ENCODE measurements around the gene PEA15. TPM values are rescaled to one million over a fixed set of nuclear protein-coding genes. Genes with fewer than 3 reads are reported as not detected.

Gene PEA15
- total and polyA plus RNA-seq, 2 donors, result 51.9 to 328 TPM

DNA sequence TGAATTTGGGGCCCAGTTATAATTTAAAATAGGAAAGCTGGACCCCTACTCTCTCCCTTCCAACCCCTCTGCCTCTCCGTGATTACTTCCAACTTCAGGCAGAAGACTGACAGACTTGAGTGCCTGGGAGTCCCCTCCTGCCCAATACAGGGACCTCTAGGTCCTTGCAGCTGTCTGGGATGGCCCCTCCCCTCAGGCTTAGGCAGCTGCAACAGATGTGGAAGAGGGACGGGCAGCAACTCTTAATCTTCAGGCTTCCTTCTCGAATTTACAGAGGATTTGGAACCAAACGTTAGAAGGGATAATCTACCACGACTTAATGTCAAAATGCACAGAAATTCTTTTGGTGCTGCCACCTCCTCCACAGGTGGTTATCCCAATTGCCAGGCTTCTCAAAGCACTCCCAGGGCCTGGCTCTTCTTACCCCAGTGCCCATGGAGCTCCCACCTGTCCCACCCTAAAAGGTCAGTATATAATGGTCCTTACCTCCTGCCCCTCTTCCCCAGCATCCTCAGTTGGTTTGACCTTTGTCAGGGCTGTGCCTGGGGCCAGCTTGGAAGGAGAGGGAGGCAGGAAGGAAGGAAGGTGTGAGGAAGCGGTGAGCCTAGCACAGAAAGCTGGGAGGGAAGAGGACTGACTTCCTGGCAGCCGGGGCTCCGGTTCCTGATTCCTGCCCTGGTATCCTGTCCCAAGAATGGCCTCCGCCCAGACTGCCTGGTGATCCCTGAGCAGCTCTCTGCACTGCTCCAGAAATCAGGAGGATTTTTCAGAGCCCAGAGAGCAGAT, 2.8 kb downstream of the PEA15 start:
- 49% methylated on average over 9 of the region's 9 CpGs for WGBS
- Histone ChIP-seq H3K27ac (ENCODE audit: low read depth) (no peak overlapping the region), H3K4me3 (ENCODE audit: low read depth, low read length) (no peak overlapping the region), H3K4me1 (ENCODE audit: insufficient read depth) (no peaks in the 10 kb centered on the region), H3K36me3 (ENCODE audit: insufficient read depth) (peaks cover 4% of the 10 kb centered on the region)
- DNase-seq (ENCODE audit: extremely low spot score), result no peak

DNA sequence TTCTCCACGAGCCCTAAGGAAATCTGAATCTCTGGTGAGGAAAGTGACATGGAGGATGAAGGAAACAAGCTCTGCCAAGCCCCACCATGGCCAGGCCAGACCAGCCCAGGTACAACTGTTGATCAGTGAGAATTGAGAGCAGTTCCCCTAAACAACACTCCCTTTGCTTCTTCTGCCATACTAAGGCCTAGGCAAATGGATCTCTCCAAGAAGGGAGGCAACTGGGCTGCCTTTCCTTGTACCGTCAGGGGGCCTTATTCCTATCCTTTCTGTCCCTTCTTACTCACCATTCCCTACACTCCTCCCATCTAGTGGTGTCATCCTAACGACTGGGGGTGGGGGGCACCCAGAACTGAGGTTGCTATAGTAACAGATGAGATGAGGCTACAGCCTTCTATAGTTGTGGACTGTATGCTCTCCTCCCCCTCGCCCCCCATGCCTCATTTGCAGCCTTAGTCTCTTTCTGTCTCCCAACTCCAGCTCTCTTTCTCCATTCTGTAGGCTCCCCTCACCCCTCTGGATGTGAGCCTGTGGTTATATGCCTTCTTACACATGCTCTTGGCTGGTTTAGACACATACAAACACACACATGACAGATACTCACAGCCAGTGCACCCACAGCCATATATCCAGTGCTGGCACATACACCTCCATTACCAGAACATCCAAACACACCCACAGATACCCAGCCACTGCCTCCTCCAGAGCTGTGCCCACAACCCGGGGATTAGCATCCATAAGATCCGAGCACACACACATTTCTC, 3.6 kb downstream of the PEA15 start:
- H3K36me3 ChIP-seq (ENCODE audit: insufficient read depth), result peaks cover 5% of the 10 kb centered on the region
- no peak overlapping the region for H3K27ac ChIP-seq (ENCODE audit: low read depth)

DNA sequence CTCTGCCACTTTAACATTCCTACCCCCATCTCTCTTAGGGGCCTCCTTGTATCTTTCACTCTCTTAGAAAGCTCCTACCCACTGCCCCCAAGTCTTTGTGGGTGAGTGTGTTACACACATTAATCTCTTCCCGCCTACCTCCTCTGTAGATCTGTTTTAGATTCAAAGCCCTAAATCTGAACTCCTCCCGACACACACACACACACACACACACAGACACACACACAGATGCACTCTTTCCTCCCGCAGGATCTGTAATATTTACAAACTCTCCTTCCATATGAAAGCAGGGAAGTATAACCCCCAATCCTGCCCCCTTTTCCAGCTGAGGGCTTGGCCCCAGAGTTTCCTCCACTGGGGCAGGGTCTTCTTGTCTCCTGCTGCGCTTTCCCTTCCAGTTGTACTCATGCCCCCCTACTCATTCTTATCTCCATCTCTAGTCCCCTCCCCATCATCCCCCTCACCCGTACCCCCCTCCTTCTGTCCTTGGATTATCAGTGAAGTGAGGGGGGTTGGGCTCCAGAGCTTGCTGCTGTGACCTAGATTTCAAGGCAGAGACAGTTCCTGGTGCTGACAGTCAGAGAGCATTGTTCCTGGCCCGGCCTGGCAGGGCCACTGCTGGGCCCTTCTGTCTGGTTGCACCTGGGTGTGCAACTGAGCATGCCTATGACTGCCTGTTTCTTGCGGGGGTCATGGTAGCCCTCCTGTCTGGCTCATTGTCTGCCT, 4.3 kb downstream of the PEA15 start:
- Histone ChIP-seq H3K27ac (ENCODE audit: low read depth) (no peak overlapping the region), H3K36me3 (ENCODE audit: insufficient read depth) (peaks cover 8% of the 10 kb centered on the region), H3K4me3 (ENCODE audit: low read depth, low read length) (no peak overlapping the region), H3K4me1 (ENCODE audit: insufficient read depth) (no peaks in the 10 kb centered on the region)
- 27% methylated on average over 7 of the region's 7 CpGs for WGBS
- no peak for DNase-seq (ENCODE audit: extremely low spot score)

More for the DNA sequence above, 3.6 kb downstream of the PEA15 start:
- WGBS, result 54% methylated on average over 6 of the region's 6 CpGs
- Histone ChIP-seq H3K4me3 (ENCODE audit: low read depth, low read length) (no peak overlapping the region), H3K4me1 (ENCODE audit: insufficient read depth) (no peaks in the 10 kb centered on the region)
- DNase-seq (ENCODE audit: extremely low spot score), result no peak

DNA sequence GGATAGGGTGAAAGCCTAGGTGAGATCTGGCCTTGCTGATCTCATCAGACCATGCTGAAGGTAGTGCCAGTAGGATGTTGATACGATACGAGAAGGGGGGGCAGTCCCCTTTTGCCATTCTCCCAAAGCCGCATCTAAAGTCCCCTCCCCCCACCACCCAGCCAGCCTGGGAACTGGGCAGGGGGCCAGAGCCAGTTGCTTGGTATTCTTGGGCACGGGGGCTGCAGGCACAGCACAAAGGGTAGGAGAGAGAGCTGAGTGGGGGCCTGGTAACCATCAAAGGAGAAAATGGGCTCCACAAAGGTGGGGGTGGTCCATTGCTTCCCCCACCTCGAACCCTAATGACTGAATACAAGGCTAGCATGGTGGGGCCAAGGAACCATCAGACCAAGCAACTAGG, 5.4 kb downstream of the PEA15 start:
- H3K4me1 ChIP-seq (ENCODE audit: insufficient read depth), result no peaks in the 10 kb centered on the region
- H3K4me3 ChIP-seq (ENCODE audit: low read depth, low read length), result no peak overlapping the region
- peaks cover 8% of the 10 kb centered on the region for H3K36me3 ChIP-seq (ENCODE audit: insufficient read depth)
- no peak overlapping the region for H3K27ac ChIP-seq (ENCODE audit: low read depth)
- no peak for DNase-seq (ENCODE audit: extremely low spot score)
- 40% methylated on average over 5 of the region's 5 CpGs for WGBS

DNA sequence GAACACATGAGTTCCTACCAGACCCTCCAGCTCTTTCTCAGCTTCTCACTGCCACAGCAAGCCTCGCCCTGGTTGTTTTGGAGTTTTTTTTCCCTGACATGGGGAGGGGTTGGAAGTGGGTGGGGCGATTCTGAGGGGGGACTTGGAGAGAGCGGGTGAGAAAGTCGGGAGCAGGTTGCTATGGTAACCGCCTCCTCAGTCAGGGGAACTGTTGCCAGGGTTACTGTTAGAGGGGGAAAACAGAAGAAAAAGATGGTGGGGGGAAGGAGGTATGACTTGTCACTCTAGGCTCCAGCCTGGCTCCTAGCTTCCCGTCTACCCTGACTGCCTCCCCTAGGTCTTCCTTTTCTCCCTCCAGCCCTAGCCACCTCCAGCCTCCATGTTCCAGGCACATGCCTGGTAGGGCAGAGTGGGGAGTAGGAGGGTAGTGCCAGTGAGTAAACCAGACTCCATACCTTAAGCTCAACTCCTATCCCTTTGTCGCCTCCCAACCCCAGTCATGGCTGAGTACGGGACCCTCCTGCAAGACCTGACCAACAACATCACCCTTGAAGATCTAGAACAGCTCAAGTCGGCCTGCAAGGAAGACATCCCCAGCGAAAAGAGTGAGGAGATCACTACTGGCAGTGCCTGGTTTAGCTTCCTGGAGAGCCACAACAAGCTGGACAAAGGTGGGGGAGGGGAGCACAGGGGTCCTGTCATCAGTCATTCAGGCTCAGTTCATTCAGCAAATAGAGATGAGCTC, 6.0 kb downstream of the PEA15 start:
- H3K36me3 ChIP-seq (ENCODE audit: insufficient read depth), result peaks cover 11% of the 10 kb centered on the region
- WGBS, result 75% methylated on average over 10 of the region's 10 CpGs
- no peak overlapping the region for H3K4me3 ChIP-seq (ENCODE audit: low read depth, low read length)
- no peak overlapping the region for H3K27ac ChIP-seq (ENCODE audit: low read depth)
- DNase-seq (ENCODE audit: extremely low spot score), result no peak
- no peaks in the 10 kb centered on the region for H3K4me1 ChIP-seq (ENCODE audit: insufficient read depth)

DNA sequence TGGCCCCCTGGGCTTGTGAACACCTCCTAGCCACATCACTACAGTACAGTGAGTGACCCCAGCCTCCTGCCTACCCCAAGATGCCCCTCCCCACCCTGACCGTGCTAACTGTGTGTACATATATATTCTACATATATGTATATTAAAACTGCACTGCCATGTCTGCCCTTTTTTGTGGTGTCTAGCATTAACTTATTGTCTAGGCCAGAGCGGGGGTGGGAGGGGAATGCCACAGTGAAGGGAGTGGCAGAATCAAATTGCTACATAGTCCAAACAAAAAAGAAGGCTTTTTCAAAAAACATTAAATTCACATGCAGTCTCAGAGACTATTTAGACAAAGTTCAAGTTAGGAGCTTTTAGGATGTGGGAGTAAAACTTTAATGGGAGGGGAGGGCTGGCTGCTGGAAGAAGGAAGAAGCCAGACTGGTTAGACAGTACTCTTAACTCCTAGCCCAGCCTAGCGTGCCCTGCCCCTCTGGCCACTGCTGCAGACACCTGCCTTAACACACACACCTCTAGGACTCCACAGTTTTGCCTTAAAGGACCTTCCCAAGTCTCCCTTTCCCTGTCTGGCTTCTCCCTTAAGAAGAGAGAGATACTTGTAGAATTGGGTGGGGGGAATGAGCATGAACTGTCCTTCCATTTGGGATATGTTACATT, 9.4 kb downstream of the PEA15 start:
- H3K27ac ChIP-seq (ENCODE audit: low read depth), result no peak overlapping the region
- 77% methylated on average over 3 of the region's 3 CpGs for WGBS
- no peak for DNase-seq (ENCODE audit: extremely low spot score)
- H3K36me3 ChIP-seq (ENCODE audit: insufficient read depth), result peaks cover 11% of the 10 kb centered on the region
- no peaks in the 10 kb centered on the region for H3K4me1 ChIP-seq (ENCODE audit: insufficient read depth)
- H3K4me3 ChIP-seq (ENCODE audit: low read depth, low read length), result no peak overlapping the region

DNA sequence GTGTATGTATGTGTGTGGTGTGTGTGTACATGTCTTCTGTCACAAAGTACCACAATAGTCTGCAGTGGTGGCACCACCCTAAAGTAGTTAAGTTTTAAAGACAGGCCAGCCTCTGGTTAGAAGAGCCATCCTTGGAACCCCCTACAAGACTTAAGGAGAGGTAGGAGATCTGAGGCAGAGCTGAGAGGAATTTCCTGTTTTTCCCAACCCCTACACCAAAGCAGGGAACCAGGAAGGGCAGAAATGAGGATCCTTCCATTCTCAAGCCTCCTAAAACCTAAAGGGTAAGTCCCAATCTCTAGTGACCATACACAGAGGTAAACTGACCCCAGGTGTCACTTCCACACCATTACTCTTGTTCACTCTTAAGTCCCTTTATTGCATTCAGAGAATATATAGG, 11.1 kb downstream of the PEA15 start:
- Histone ChIP-seq H3K27ac (ENCODE audit: low read depth) (no peak overlapping the region), H3K36me3 (ENCODE audit: insufficient read depth) (peaks cover 11% of the 10 kb centered on the region), H3K4me3 (ENCODE audit: low read depth, low read length) (no peak overlapping the region), H3K4me1 (ENCODE audit: insufficient read depth) (no peaks in the 10 kb centered on the region)
- no peak for DNase-seq (ENCODE audit: extremely low spot score)

DNA sequence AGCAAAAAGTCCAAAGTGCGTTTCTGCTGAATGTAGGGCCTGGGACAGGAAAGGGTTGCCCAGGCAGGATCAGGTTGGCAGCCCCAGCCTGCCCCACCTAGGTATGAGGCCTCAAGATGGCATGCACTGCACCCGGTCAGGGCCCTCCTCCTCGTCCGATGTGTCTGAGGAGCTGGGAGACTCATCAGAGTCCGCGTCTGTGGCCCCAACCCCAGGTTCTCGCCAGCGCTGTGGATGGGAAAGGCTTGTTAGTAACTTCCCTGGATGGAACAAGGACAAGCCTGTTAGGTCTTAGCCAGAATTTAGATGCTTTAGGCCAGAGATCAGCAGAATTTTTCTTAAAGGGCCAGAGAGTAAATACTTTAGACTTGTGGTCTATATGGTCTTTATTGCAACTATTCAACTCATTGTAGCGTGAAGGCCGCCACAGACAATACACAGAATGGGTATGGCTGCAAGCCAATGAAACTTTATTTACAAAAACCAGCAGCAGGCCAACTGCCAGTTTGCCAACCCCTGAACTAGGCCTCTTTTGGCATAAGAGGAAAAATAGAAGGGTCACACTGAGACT, 12.4 kb downstream of the PEA15 start:
- Histone ChIP-seq H3K4me1 (ENCODE audit: insufficient read depth) (no peaks in the 10 kb centered on the region), H3K36me3 (ENCODE audit: insufficient read depth) (peaks cover 11% of the 10 kb centered on the region), H3K27ac (ENCODE audit: low read depth) (no peak overlapping the region), H3K4me3 (ENCODE audit: low read depth, low read length) (no peak overlapping the region)
- no peak for DNase-seq (ENCODE audit: extremely low spot score)
- WGBS, result 33% methylated on average over 10 of the region's 10 CpGs

DNA sequence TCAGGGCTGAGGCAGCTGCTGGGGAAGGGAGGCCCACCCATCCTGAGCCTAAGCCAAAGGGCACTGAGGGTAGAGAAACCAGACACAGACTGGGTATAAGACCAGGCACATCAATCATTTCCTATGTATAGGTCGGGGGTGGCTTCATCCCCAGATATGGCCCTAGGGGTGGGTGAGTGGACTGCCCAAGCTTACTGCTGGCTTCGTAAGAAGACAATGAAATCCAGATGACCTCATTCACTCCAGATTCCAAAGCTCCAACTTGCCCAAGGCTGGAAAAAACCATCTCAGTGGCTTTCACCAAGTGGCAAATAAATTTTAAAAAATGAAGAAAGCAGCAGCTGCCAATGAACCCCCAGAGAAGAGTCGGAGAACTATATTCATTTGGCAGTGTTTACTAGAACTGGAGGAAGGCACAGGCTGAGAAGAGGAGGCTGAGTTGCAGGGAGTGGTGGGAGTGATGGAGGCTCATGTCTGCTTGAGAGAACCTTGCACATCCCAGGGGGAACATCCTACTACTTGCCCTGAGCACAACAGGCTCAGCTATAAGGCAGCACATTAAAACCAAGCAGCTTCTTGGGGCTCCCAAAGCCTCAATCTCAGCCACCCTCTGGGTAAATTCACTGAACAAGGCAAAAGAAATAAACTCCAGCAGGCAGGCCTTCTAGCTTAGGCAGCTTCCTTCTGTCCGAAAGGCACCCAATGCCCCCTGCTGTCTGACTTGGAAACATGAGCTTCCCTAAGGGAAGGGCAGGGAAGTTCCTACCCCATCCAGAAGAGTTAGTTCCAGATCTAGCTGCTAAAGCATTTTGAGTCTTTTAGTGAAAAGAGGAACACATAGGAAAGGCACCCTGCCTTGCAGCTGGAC, 14.1 kb downstream of the PEA15 start:
- no peak for DNase-seq (ENCODE audit: extremely low spot score)
- H3K36me3 ChIP-seq (ENCODE audit: insufficient read depth), result peaks cover 9% of the 10 kb centered on the region
- H3K4me1 ChIP-seq (ENCODE audit: insufficient read depth), result no peaks in the 10 kb centered on the region
- WGBS, result 37% methylated on average over 4 of the region's 4 CpGs
- no peak overlapping the region for H3K27ac ChIP-seq (ENCODE audit: low read depth)
- no peak overlapping the region for H3K4me3 ChIP-seq (ENCODE audit: low read depth, low read length)

DNA sequence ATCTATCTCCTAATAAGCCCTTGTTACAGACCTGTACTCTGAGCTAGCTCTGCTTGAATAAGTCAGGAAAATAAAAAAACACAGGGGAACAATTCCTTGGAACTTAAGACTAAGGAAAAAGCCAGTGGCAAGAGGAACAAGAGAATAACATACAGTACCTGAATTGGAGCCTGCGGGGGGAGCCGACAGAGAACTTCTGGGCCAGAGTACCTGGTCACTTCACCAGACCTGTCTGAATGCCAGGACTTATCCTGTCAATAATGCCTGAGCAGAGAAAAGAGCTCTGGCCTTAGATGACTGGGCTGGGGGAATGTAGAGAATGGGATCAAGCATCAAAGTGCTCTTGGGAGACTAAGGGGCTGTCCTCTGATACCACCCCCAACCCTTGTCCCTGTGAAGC, 15.1 kb downstream of the PEA15 start:
- WGBS, result 81% methylated on average over 2 of the region's 2 CpGs
- no peak for DNase-seq (ENCODE audit: extremely low spot score)
- Histone ChIP-seq H3K27ac (ENCODE audit: low read depth) (no peak overlapping the region), H3K4me3 (ENCODE audit: low read depth, low read length) (no peak overlapping the region), H3K36me3 (ENCODE audit: insufficient read depth) (peaks cover 13% of the 10 kb centered on the region), H3K4me1 (ENCODE audit: insufficient read depth) (no peaks in the 10 kb centered on the region)

DNA sequence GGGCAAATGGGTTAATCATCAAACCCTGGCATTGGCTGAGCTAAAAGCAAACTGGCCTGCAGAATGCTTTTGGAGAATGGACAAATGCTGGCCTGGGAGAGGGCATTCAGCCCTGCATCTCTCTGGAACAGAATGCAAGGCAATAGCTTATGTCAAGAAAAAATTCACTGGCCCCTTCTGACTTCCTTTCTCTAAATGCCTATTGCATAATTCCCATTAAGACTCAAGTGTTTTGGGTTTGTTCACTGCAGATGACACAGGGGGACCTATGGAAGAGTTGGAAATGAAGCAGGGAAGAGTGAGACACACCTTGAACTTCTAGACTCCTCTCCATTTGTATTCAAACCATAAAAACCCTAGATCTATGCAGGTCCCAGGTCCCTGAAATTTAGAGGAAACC, 15.9 kb downstream of the PEA15 start:
- Histone ChIP-seq H3K36me3 (ENCODE audit: insufficient read depth) (peaks cover 9% of the 10 kb centered on the region), H3K4me3 (ENCODE audit: low read depth, low read length) (no peak overlapping the region), H3K27ac (ENCODE audit: low read depth) (no peak overlapping the region), H3K4me1 (ENCODE audit: insufficient read depth) (no peaks in the 10 kb centered on the region)
- DNase-seq (ENCODE audit: extremely low spot score), result no peak

DNA sequence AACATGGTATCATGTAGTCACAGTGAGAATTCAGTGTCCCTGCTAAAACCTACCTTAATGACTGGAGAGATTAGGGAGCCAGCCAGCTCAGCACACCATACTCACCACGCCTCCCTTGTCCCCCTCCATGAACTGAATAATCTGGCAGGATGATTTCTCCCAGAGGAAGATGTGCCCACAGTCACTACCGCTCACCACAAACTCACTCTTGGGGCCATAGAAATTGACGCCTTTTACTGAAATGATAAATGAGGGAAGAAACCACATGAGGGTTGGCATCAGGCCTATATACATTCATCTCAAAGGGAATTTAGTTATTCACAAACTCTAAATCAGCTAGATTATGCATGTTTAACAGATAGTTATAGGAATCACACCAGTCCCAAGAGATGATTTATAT, 17.4 kb downstream of the PEA15 start:
- no peak for DNase-seq (ENCODE audit: extremely low spot score)
- H3K4me3 ChIP-seq (ENCODE audit: low read depth, low read length), result no peak overlapping the region
- 90% methylated on average over 3 of the region's 3 CpGs for WGBS
- H3K4me1 ChIP-seq (ENCODE audit: insufficient read depth), result no peaks in the 10 kb centered on the region
- peaks cover 7% of the 10 kb centered on the region for H3K36me3 ChIP-seq (ENCODE audit: insufficient read depth)
- H3K27ac ChIP-seq (ENCODE audit: low read depth), result no peak overlapping the region
